Measurements from ENCODE around the gene LDB2. TPM values are rescaled to one million over a fixed set of nuclear protein-coding genes. Genes with fewer than 3 reads are reported as not detected.

Gene LDB2
- total and polyA plus RNA-seq, 2 experiments from 2014 or later = 48.6 to 80.1 TPM

- TF ChIP-seq ZNF462 (CRISPR knock-in tag; IDR thresholded peaks at IDR 0.05) (no peak), ZNF331 (CRISPR knock-in tag; IDR thresholded peaks at IDR 0.05; ENCODE audit: low read depth) (no peak), EZH2phosphoT487 (IDR thresholded peaks at IDR 0.05; ENCODE audit: unreplicated experiment) (no peak), ZNF114 (CRISPR knock-in tag; IDR thresholded peaks at IDR 0.05) (no peak), NANOG (IDR thresholded peaks at IDR 0.05; ENCODE audit: borderline replicate concordance) (no peak)
Measured at GRCh38 chr4:16750882-16751642, 147.4 kb downstream of the LDB2 start (continued).

GRCh38 chr4:16750216-16750615, 148.2 kb downstream of the LDB2 start:
- H4K20me1 ChIP-seq (replicated peaks; ENCODE audit: insufficient read depth) = no peaks in the 10 kb centered on the region
- H3K27ac Mint-ChIP-seq = no peak overlapping the region
- TF ChIP-seq ZNF114 (CRISPR knock-in tag; IDR thresholded peaks at IDR 0.05) = no peak
- no peak for TF ChIP-seq JUNB (IDR thresholded peaks at IDR 0.05; ENCODE audit: unreplicated experiment)
- no peak for TF ChIP-seq ETS1 (IDR thresholded peaks at IDR 0.05)
- no peak for TF ChIP-seq ZNF462 (CRISPR knock-in tag; IDR thresholded peaks at IDR 0.05)
- TF ChIP-seq NANOG (IDR thresholded peaks at IDR 0.05; ENCODE audit: borderline replicate concordance) = no peak
- TF ChIP-seq EZH2phosphoT487 (IDR thresholded peaks at IDR 0.05; ENCODE audit: unreplicated experiment) = no peak

More at GRCh38 chr4:16750216-16750615, 148.2 kb downstream of the LDB2 start:
- Mint-ChIP-seq H3K4me3 (no peak overlapping the region), H3K4me1 (peaks cover 17% of the 10 kb centered on the region), H3K9me3 (no peaks in the 10 kb centered on the region), H3K36me3 (ENCODE audit: low read depth) (peaks cover 22% of the 10 kb centered on the region; the same call in 2 of the 3 replicates), H3K27me3 (ENCODE audit: insufficient read depth, low read depth, poor library complexity) (no peaks in the 10 kb centered on the region)
- DNase-seq (ENCODE audit: low spot score) (no peak), ATAC-seq (no peak)
- Histone ChIP-seq H3K27me3 (ENCODE audit: insufficient read depth) (no peaks in the 10 kb centered on the region), H3K4me3 (no peak overlapping the region), H3F3A (replicated peaks; ENCODE audit: low read depth) (0 out of 2 replicates have a peak, but pooled peaks cover 2% of the 10 kb centered on the region), H3K27ac (ENCODE audit: low read depth) (no peak overlapping the region), H3K36me3 (ENCODE audit: insufficient read depth) (no peaks in the 10 kb centered on the region), H3K79me2 (replicated peaks; ENCODE audit: insufficient read depth) (no peaks in the 10 kb centered on the region; the same call in 1 of the 2 replicates), H3K4me2 (no peak overlapping the region), H3K4me1 (ENCODE audit: insufficient read depth) (peaks cover 4% of the 10 kb centered on the region; the same call in 1 of the 2 replicates), H2AFZ (no peak overlapping the region), H3K9me2 (ENCODE audit: insufficient read depth) (0 out of 2 replicates have a peak, but pooled peaks cover 6% of the 10 kb centered on the region)
